Measurements from ENCODE around the gene PITRM1.

PITRM1 gene

DNA sequence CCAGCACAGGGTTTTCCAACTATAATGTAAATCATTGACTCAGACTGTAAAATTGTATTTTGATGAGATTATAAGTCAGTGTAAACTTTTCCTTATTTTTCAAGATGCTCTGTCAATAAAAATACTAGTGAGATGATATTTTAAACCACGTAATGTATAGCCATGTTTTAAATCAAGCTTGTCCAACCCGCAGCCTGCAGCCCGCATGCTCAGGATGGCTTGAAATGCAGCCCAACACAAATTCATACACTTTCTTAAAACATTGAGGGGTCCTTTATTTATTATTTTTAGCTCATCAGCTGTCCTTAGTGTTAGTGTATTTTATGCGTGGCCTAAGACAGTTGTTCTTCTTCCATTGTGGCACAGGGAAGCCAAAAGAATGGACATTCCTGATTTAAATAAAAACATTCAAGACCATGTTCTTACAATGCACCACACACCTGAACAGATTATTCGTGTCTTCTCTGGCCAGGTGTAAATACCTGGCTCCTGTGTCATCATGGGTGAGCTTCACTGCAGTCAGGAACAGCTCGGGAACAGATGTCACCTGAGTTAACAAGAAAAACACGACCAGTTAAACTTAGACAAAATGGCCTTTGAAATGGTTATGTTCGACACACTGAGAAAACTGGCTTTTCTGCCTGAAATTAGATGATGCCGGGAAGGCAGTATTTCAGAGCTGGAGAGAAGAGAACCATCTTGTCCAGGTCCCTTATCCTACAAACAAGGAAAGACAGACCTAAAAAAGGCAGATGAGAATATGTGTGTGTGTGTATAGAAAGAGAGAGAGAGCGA, 5.9 kb downstream of the PITRM1 start:
- no peak for DNase-seq (ENCODE audit: low spot score)

DNA sequence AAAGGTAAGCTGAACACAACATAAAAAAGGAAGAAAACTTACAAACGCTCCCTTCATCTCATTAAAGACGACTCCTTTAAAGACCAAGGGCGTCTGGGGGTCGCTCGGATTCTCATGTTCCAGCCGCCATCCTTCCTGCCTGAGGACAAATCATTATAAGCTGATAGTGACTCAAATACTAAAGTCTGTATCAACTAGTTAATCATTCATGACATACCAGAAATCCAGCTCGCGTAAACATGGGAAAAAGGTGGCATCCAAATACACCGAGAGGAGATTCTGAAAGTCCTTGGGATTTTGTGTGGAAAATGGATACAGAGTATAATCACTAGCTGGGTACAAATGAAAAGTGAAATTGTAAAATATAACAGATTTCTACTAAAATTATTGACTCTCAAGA, 7.4 kb downstream of the PITRM1 start:
- no peak for DNase-seq (ENCODE audit: low spot score)

DNA sequence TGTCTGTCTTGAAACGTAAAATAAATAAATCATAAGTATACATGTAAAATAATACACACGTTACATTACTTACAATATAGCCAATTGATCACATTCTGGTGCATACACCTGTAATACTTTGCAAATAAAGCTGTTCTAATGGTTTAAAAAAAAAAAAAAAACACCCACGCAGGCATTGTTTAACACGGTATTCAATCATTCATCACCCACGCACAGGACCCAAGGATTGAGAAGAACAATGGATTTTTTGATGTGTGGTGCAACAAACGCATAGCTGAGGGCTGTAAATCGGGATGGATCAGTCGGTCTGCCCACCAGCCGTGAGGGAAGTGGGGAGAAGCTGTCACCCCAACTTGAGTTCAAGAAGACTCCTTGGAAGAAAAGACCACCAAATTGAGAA, 8.7 kb downstream of the PITRM1 start:
- DNase-seq (ENCODE audit: low spot score): no peak

DNA sequence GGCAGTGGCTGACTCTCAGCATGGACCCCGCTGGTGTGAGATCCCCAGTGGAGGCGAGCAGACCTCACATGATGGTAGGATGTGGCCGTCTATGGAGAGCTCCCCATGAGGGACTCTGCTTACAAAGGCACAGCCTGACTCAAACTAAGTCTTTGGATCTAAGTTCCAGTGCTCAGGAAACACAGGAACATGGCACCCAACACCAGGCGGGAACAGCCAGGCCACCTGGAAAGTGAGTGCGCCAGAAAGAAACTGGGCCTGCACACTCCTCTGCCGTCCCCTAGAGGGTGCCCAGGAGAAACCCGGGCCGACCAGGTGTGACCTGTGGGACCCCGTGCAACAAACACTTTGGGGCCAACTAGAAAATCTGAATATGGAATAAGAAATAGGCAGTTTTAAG, 10.0 kb downstream of the PITRM1 start:
- no peak for DNase-seq (ENCODE audit: low spot score)

DNA sequence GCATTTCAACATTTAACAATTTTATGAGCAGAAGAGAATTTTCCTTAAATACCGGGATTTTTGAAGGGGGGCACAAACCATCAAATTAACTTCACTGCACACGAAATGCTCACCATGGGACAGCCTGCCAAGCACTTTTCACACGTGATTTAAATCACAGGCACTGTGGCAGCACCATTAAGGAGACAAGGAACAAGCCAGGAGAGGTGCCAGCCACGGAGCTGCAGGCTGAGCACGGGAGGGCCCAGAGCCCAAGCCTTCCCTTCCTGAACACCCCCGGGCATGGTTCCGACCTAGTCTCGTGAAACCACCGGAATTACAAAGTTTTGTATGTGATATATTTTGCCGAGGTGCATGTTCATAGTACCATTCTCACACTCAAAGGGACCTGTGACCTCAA, 13.4 kb downstream of the PITRM1 start:
- DNase-seq (ENCODE audit: low spot score): no peak

DNA sequence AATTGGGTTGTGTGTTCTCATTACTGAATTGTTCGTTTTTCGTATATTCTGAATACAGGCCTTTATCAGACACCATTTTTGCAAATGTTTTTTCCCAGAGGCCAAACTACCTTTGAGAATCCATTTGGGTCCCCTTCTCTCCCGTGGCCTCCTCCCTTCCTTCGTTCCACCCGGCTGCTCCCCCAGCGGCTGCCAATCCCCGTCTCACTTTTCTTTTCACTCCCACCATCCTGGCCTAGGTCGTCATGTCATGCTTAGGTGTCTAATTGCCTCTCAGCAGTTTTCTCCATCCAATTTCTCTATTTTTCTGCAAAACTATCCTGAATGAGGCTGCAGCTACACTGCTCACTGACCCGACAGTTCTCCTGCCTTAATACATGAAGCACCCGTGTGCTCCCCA, 17.9 kb downstream of the PITRM1 start:
- no peak for DNase-seq (ENCODE audit: low spot score)

DNA sequence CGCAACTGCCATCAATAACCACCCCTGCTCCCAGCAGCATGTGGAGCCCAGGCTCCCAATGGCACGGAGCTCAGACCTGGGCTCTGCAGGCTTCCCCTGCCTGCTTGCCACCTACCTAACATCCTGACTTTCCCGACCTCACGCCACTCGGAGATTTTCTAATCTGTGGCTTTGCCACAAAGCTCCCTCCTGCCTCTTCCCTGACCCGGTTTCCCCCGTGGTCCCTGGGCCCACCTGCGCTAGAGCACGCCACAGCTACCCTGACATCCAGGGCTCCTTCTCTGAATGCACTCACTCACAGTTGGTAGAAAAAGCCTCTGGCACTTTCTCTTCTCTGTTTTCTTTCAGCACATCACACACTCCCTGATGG, 20.0 kb downstream of the PITRM1 start:
- no peak for DNase-seq (ENCODE audit: low spot score)

DNA sequence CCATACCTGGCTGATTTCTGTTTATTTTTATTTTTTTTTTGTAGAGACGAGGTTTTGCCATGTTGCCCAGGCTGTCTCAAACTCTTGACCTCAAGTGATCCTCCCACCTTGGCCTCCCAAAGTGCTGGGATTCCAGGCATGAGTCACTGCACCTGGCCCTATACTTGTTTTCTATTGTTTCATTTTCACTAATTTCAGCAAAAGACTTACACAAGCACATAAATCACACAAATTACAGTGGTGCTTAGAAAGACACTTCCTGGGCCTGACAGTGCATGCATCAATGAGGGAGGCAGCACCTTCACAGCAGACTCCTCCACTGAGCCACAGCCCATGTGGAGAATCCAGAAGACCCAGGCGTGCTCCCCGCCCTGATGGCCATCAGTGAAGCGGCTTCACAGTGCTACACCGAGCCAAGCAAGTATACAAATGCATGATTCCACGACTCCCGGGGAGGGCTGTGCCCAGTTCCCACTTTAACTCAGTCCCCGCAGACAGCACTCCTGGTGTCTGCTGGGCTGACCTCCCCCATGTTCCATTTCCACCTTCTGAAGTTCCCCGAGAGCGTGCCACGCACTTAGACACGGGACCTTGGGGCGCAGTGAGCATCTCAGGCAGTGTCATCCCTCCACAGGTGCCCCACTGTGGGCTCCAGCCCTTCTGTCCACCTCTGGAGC, 20.6 kb downstream of the PITRM1 start:
- no peak for DNase-seq (ENCODE audit: low spot score)

DNA sequence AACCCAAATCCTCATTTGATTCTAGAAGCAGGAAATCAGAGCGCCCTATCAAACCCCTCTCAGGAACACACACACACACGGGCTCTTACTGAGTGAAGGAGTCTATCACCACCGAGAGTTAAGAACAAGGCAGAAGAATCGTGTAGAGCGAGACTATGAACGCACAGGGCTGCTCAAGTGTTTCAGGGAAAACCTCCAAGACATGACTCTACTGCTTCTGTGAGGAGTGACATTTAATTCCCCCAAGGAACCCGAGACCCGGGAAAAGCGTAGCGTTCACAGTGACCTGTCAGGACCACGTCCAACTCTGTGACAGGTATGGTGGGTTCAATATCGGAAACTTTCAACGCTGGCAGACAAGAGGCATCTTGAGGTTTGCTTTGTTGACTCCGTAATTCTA, 21.6 kb downstream of the PITRM1 start:
- DNase-seq (ENCODE audit: low spot score): no peak

DNA sequence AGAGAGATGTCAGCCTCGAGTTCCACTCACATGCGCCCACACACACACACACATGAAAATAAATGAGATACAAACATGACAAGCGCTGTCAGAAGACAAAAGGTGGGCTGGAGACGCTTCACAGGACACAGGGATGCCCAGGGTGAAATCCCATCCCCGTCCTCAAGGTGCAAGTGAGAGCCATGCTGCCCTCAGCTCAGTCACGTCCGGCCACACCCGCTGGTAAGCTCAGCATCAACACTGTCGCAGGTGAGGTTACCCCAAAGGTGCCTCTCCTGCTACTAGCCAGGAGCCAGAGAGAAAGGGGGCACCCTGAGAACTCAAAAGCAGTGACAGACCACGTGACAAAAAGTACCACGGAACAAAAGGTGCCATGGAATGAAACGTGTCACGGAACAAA, 22.2 kb downstream of the PITRM1 start:
- DNase-seq (ENCODE audit: low spot score): no peak

DNA sequence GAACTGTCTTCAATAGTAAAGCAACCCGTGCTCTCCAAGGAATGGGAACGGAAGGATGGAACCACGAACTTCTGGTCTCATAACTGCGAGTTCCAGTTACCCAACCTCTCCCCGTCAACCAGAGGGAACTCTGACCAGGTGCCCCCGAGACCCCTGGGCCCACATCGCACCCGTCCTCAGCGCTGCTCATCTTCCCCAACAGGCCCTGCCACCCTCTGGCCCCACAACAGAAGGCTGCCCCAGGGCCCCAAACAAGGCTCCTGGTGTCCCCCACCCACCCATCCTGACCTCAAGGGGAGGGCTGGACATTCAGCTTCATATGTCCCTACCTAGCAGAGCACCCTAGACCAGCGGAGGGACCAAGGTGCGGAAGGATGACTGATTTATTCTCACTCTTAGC, 22.7 kb downstream of the PITRM1 start:
- DNase-seq (ENCODE audit: low spot score): no peak

DNA sequence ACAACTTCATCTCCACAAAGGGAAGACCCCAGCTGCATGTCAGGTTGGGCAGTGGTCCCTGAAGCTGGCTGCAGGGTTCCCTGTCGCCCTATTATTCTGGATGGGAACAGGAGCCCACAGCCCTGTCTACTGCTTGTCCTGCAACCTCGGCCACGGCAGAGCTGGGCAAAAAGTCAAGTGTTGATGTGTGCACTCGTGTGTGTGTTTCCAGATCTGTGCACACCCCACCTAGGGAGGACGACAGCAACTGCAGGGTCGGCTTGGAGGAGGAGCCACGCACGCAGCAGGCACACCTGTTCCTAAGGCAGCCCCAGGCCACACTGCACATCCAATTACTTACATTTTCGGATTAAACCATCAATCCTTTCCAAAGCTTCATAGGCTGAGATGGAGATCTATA, 23.6 kb downstream of the PITRM1 start:
- no peak for DNase-seq (ENCODE audit: low spot score)

DNA sequence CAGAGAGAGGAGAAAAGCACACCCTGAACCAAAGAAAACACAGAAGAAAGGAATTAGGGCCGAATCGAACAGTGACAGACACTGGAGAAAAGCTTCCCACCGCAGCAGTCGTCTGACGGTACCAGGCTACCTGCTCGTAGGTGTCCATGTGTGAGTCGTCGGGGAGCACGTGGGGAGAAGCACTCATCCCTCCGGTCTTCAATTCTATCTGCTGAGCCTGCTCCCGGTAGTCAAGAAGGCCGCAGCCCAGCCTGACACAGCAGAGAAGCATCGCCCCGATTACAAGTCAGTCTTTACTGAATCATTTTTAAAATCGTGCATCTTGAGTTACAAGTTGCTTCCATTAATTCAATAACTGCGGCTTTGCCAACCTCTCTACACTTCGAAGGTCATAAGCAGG, 24.5 kb downstream of the PITRM1 start:
- DNase-seq (ENCODE audit: low spot score): no peak

DNA sequence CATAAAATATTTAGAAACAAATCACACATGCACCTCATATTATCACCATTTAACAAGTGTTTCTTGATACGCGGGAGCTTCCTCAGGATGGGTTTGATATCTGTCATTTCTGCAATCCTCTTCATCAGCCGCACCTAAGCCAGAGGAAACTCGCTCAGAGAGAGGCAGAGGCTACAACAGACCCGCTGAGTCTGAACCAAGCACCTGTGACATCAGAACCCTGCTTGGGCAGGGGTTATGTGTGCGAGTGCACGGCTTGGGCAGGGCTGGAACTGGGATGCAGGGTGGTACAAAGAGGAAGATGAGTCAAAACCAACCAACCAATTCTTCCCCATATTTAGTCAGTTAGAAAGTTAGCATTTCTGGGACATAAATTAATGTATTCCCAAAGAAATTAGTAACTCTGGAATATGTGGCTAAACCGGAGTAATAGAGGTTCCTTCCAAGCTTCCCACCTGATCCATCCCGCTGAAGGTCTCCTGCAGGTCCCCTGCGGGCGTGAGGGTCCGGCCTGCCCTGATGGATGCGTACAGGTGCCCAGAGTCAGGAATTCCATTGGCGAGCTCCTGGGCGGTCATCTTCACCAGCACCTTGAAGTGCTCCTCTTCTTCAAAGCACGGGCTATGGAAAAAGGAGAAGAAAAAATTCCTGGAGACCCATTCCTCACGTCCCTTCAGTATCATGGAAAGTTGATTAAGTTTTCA, 25.3 kb downstream of the PITRM1 start:
- no peak for DNase-seq (ENCODE audit: low spot score)

DNA sequence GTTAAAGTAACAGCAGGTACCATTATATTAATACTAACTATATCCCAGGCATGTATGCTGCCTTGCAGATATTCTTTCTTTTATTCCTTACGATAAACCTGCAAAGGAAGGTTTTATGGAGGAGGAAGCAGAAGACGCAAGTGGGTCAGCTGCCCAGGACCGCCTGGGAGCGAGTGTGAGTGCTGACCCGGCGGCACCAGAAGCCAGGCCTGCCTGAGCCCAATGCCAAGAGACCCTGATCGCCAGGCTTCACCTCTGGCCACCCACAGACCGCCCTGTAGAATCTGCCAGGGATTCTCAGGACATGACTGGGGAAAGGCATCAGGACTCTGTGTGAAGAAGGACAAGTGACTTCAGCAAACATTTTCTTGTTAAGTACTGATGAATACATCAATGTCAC, 26.3 kb downstream of the PITRM1 start:
- no peak for DNase-seq (ENCODE audit: low spot score)

DNA sequence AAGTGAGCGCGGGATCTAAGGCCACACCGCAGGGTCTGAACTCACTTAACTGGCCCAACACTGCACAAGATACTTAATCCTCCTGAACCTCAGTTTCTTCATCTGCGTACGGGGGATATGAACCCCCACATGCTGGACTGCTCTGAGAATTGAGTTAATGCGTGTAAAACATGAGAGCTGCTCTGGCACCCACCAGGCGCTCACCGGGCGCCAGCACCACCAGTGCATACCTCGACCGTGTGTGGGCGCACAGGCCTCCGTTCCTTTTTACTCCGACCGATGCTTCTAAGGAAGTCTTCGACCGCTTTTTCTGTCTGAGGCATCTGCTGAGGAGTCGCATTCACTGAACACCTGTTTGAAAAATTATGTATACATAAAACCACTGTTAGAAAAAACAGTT, 27.2 kb downstream of the PITRM1 start:
- no peak for DNase-seq (ENCODE audit: low spot score)

DNA sequence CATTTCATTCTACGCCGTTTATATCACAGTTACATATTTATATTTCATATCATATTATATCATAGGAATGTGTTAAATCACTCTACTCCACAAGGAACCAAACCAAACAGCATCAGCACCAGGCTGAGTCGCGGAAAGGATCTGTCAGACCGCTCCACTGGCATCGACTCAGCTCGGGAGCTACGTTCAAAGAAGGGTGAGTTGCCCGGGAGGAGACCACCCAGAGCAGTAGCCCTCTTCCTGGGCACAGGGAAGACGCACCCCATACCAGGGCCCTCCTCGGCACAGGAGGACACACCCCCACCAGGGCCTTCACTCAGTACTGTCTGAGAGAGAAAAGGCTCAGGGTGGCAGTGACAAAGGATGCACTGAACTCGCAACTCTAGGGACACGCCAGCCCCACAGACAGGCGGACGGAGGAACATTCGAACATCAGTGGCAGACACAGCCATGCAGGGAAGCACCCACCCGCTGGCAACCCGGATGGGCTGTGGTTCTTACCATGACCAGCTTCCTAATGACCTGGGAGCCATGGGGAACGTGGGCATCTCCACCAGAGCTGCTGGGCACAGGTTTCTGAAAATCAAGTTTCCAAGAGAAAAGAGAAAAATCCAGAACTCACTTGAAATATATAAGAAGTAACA, 28.7 kb downstream of the PITRM1 start:
- no peak for DNase-seq (ENCODE audit: low spot score)

DNA sequence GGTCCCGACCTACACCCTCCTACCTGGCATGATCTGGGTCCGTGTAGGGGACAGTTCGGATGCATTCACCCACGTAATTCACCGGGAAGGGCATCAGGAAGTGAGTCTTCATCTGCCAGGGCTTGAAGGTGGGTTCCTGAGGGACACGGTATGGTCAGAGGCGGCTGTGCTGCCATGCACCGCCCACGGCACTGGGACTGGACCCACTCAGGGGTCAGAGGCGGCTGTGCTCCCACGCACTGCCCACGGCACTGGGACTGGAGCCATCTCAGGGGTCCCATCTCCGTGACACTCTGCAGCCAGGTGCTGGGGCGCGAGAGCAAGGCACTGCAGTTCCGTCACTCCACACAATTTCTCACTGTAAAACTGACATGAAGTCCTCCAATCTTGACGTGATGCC, 29.2 kb downstream of the PITRM1 start:
- DNase-seq (ENCODE audit: low spot score): no peak

DNA sequence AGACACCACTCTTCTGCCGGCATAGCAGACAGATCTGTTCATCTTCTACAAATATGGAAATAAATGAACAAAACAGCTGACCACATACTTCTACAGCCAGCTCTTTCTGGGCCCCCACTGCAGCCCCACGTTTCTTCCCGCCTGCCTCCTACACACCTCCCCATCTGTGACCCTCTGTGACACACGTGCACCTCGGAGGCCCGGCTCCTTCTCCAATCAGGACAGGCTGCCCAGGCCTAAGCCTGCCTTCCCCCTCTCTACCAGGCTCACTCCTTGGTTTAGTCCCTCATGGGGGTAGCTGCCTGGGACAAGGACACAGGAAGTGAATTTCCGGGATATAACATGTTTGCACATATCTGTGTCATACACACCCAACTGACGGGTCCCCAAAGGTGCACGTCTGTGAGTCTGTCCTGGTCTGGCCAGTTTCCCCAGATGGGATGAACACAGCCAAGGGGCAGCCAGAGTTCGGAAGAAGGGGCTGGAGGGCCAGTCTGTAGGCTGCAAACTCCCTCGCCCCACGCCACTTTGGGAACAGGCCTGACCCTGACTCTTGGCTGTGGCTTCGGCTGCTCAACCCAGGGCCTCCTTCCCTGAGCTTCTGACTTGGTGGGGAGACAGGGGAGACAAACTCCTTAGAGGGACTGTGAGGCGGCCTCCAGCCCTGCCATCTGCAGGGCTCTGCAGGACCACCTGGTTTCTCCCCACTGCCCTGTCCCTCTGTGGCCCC, 30.3 kb downstream of the PITRM1 start:
- no peak for DNase-seq (ENCODE audit: low spot score)

DNA sequence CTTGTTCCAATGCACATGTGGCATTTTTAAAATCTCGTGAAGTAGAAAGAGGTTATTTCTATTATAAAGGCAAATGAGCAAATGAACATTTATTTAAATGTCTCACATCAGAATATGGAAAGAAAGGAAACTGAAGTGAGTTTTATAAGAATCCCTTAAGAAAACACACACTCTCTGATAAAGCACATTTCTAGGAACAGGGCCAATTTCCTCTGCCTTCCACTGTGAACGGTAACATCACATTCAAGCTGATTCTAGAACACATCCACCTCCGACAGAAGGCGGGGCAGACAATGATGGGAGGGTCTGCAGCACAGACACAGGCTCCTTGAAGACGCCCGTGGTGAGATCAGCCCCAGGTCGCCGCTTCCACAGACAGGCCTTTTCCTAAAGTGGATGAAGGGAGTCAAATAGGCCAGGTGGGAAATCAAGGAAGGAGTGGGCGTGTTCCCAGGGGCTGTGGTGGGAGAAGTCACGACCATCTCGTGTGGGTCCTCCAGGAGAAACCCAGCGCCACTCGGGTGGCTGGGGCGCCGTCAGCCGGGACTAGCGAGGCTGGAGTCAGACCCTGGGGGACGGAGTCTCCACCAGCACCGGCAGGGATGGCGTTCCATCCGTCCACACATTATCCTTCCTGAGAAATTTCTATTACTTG, 31.1 kb downstream of the PITRM1 start:
- no peak for DNase-seq (ENCODE audit: low spot score)

DNA sequence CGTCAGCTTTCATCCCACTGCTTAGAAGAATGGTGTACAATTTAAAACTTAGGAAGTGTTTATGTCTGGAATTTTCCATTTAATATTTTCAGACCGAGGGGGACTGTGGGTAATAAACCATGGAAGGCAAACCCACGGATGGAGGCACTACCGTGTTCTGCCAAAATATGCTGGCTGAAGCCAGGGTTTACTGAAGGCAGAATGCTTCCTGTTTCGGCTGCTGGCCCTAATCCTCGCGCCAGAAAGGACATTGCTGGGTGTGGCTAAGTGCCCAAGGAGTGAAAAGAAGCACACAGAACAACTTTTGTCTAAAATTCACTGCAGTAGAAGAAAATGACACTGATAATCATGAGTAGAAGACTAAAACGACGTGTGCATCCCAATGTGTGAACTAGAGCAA, 32.3 kb downstream of the PITRM1 start:
- no peak for DNase-seq (ENCODE audit: low spot score)

All from germinal center (tissue), 1 donor.